Adipocyte (in vitro differentiated cells): ENCODE results near the gene FAM13C.

Experiments
- DNase-seq: peaks from one replicate; pipeline ENCODE4 v3.0.0-alpha.2; 2015; ENCODE audit warnings: low read depth
- H3K27me3 ChIP-seq: replicated peaks from 2 replicates; pipeline ENCODE4 v1.7.0; 2013; ENCODE audit warnings: mild to moderate bottlenecking, low read length, moderate library complexity; ENCODE audit not compliant: control insufficient read depth, insufficient read depth
- H3K36me3 ChIP-seq: 2 replicates; pipeline ENCODE4 v1.7.0; 2013; ENCODE audit warnings: low read length, mild to moderate bottlenecking, moderate library complexity; ENCODE audit not compliant: control insufficient read depth, insufficient read depth, severe bottlenecking
- H3K4me1 ChIP-seq: 2 replicates; pipeline ENCODE4 v1.7.0; 2013; ENCODE audit warnings: mild to moderate bottlenecking, low read length, moderate library complexity; ENCODE audit not compliant: control insufficient read depth, insufficient read depth
- H3K4me3 ChIP-seq: 2 replicates; pipeline ENCODE4 v1.7.0; 2013; ENCODE audit warnings: mild to moderate bottlenecking, low read length, moderate library complexity
- H3K9ac ChIP-seq: 2 replicates; pipeline ENCODE4 v1.7.0; 2013; ENCODE audit warnings: mild to moderate bottlenecking, low read length, moderate library complexity
- H3K9me3 ChIP-seq: 2 replicates; pipeline ENCODE4 v1.7.0; 2013; ENCODE audit warnings: mild to moderate bottlenecking, low read length, moderate library complexity; ENCODE audit not compliant: control insufficient read depth

FAM13C gene

GRCh38 chr10:59276919-59277318 lies 85.4 kb downstream of the FAM13C start:
- no peaks in the 10 kb centered on the region for H3K4me1 ChIP-seq

GRCh38 chr10:59276133-59276532 lies 86.2 kb downstream of the FAM13C start:
- Histone ChIP-seq H3K4me3 (no peak overlapping the region), H3K4me1 (no peaks in the 10 kb centered on the region), H3K9ac (no peak overlapping the region), H3K36me3 (no peaks in the 10 kb centered on the region), H3K9me3 (no peaks in the 10 kb centered on the region), H3K27me3 (no peaks in the 10 kb centered on the region)
- DNase-seq = no peak

More at GRCh38 chr10:59276919-59277318, 85.4 kb downstream of the FAM13C start:
- Histone ChIP-seq H3K9me3 (no peaks in the 10 kb centered on the region), H3K9ac (no peak overlapping the region), H3K4me3 (no peak overlapping the region), H3K36me3 (no peaks in the 10 kb centered on the region), H3K27me3 (no peaks in the 10 kb centered on the region)
- DNase-seq = no peak

- H3K27me3 ChIP-seq = no peaks in the 10 kb centered on the region
These were observed 88.9 kb downstream of the FAM13C start for GRCh38 chr10:59273445-59273844.

GRCh38 chr10:59272061-59272460 lies 90.3 kb downstream of the FAM13C start:
- Histone ChIP-seq H3K4me1 (no peaks in the 10 kb centered on the region), H3K4me3 (no peak overlapping the region), H3K27me3 (no peaks in the 10 kb centered on the region), H3K9me3 (no peaks in the 10 kb centered on the region), H3K9ac (no peak overlapping the region), H3K36me3 (no peaks in the 10 kb centered on the region)
- no peak for DNase-seq

More at GRCh38 chr10:59273445-59273844, 88.9 kb downstream of the FAM13C start:
- no peak overlapping the region for H3K4me3 ChIP-seq
- DNase-seq = no peak
- H3K36me3 ChIP-seq = no peaks in the 10 kb centered on the region
- no peaks in the 10 kb centered on the region for H3K4me1 ChIP-seq
- H3K9ac ChIP-seq = no peak overlapping the region
- no peaks in the 10 kb centered on the region for H3K9me3 ChIP-seq

- Histone ChIP-seq H3K4me3 (no peak overlapping the region), H3K4me1 (no peaks in the 10 kb centered on the region), H3K27me3 (no peaks in the 10 kb centered on the region), H3K9ac (no peak overlapping the region), H3K9me3 (no peaks in the 10 kb centered on the region), H3K36me3 (no peaks in the 10 kb centered on the region)
- DNase-seq = no peak
These were observed 91.2 kb downstream of the FAM13C start for GRCh38 chr10:59271160-59271559.

- no peaks in the 10 kb centered on the region for H3K36me3 ChIP-seq
- no peaks in the 10 kb centered on the region for H3K27me3 ChIP-seq
- H3K9ac ChIP-seq = no peak overlapping the region
- no peaks in the 10 kb centered on the region for H3K4me1 ChIP-seq
- H3K4me3 ChIP-seq = no peak overlapping the region
- no peaks in the 10 kb centered on the region for H3K9me3 ChIP-seq
- no peak for DNase-seq
These were observed 91.9 kb downstream of the FAM13C start for GRCh38 chr10:59270492-59270891.

GRCh38 chr10:59269651-59270050 lies 92.7 kb downstream of the FAM13C start:
- Histone ChIP-seq H3K36me3 (no peaks in the 10 kb centered on the region), H3K4me1 (no peaks in the 10 kb centered on the region), H3K4me3 (no peak overlapping the region), H3K9ac (no peak overlapping the region), H3K9me3 (no peaks in the 10 kb centered on the region), H3K27me3 (no peaks in the 10 kb centered on the region)
- DNase-seq = no peak

GRCh38 chr10:59268460-59268859 lies 93.9 kb downstream of the FAM13C start:
- no peaks in the 10 kb centered on the region for H3K36me3 ChIP-seq
- no peaks in the 10 kb centered on the region for H3K27me3 ChIP-seq
- DNase-seq = no peak
- H3K9me3 ChIP-seq = no peaks in the 10 kb centered on the region
- no peak overlapping the region for H3K4me3 ChIP-seq
- no peaks in the 10 kb centered on the region for H3K4me1 ChIP-seq
- no peak overlapping the region for H3K9ac ChIP-seq

- Histone ChIP-seq H3K4me3 (no peak overlapping the region), H3K4me1 (no peaks in the 10 kb centered on the region), H3K27me3 (no peaks in the 10 kb centered on the region), H3K9me3 (no peaks in the 10 kb centered on the region), H3K36me3 (no peaks in the 10 kb centered on the region), H3K9ac (no peak overlapping the region)
- no peak for DNase-seq
These were observed 96.0 kb downstream of the FAM13C start for GRCh38 chr10:59266321-59266720.

- H3K27me3 ChIP-seq = no peaks in the 10 kb centered on the region
- H3K36me3 ChIP-seq = no peaks in the 10 kb centered on the region
- H3K9me3 ChIP-seq = no peaks in the 10 kb centered on the region
- DNase-seq = no peak
- H3K4me3 ChIP-seq = no peak overlapping the region
- H3K9ac ChIP-seq = no peak overlapping the region
- H3K4me1 ChIP-seq = no peaks in the 10 kb centered on the region
These were observed 97.2 kb downstream of the FAM13C start for GRCh38 chr10:59265141-59265540.

GRCh38 chr10:59258890-59259289 lies 103.5 kb downstream of the FAM13C start:
- H3K4me3 ChIP-seq = no peak overlapping the region
- H3K9ac ChIP-seq = no peak overlapping the region
- H3K36me3 ChIP-seq = no peaks in the 10 kb centered on the region
- H3K4me1 ChIP-seq = no peaks in the 10 kb centered on the region
- DNase-seq = no peak
- H3K27me3 ChIP-seq = no peaks in the 10 kb centered on the region
- no peaks in the 10 kb centered on the region for H3K9me3 ChIP-seq

GRCh38 chr10:59257224-59257623 lies 105.1 kb downstream of the FAM13C start:
- Histone ChIP-seq H3K36me3 (no peaks in the 10 kb centered on the region), H3K4me1 (no peaks in the 10 kb centered on the region), H3K27me3 (no peaks in the 10 kb centered on the region), H3K9me3 (no peaks in the 10 kb centered on the region), H3K4me3 (no peak overlapping the region), H3K9ac (no peak overlapping the region)
- DNase-seq = no peak
